Stimulated activated CD8-positive, alpha-beta memory T cell treated with anti-CD3 and anti-CD28 coated beads, Interleukin-12 subunit alpha, Interleukin-12 subunit beta, amount 100 ng/mL, for 24 hours (primary cell): Measurements from ENCODE around the gene TRIP10.
"Not testable (repeated sequence)": the region's sequence is repeated elsewhere in the genome, so short reads cannot be mapped to it uniquely, and the experiment has no call there.

Experiments used
- DNase-seq: peaks from one replicate; pipeline ENCODE4 v3.0.0-alpha.2; 2020; ENCODE audit errors: extremely low read depth

TRIP10 gene

GRCh38 chr19:6768236-6768785, 28.8 kb downstream of the TRIP10 start:
- no peak for DNase-seq

- no peak for DNase-seq
These were observed 29.6 kb downstream of the TRIP10 start for GRCh38 chr19:6769006-6769619.

GRCh38 chr19:6771648-6772027, 32.2 kb downstream of the TRIP10 start:
- DNase-seq = not testable (repeated sequence)

GRCh38 chr19:6772028-6772865, 32.8 kb downstream of the TRIP10 start, which contains the start of gene VAV1:
VAV1 (plus strand) TSS chr19:6772708; CDS start chr19:6772808, 100 bp downstream.
- peak; percentile 51 for DNase-seq

GRCh38 chr19:6772866-6773322, 33.4 kb downstream of the TRIP10 start:
- no peak for DNase-seq

- no peak for DNase-seq
These were observed 33.9 kb downstream of the TRIP10 start for GRCh38 chr19:6773323-6773931.

GRCh38 chr19:6774821-6775707, 35.6 kb downstream of the TRIP10 start:
- DNase-seq = no peak

GRCh38 chr19:6776045-6776444, 36.6 kb downstream of the TRIP10 start:
- not testable (repeated sequence) for DNase-seq

- no peak for DNase-seq
These were observed 37.5 kb downstream of the TRIP10 start for GRCh38 chr19:6776999-6777398.

GRCh38 chr19:6777434-6777833, 38.0 kb downstream of the TRIP10 start:
- no peak for DNase-seq

GRCh38 chr19:6778386-6778785, 38.9 kb downstream of the TRIP10 start:
- no peak for DNase-seq

GRCh38 chr19:6779206-6779605, 39.7 kb downstream of the TRIP10 start:
- DNase-seq = no peak

GRCh38 chr19:6787393-6787792, 47.9 kb downstream of the TRIP10 start:
- DNase-seq = no peak

GRCh38 chr19:6788896-6789295, 49.4 kb downstream of the TRIP10 start:
- no peak for DNase-seq

- no peak for DNase-seq
These were observed 51.0 kb downstream of the TRIP10 start for GRCh38 chr19:6790194-6791128.

GRCh38 chr19:6791237-6791636, 51.8 kb downstream of the TRIP10 start:
- DNase-seq = no peak

- no peak for DNase-seq
These were observed 53.9 kb downstream of the TRIP10 start for GRCh38 chr19:6793411-6793810.

GRCh38 chr19:6793973-6794372, 54.5 kb downstream of the TRIP10 start:
- no peak for DNase-seq

- DNase-seq = no peak
These were observed 55.4 kb downstream of the TRIP10 start for GRCh38 chr19:6794686-6795431.

- DNase-seq = no peak
These were observed 56.8 kb downstream of the TRIP10 start for GRCh38 chr19:6796278-6796677.
